ENCODE results near the gene CDKAL1.

CDKAL1 gene

DNA sequence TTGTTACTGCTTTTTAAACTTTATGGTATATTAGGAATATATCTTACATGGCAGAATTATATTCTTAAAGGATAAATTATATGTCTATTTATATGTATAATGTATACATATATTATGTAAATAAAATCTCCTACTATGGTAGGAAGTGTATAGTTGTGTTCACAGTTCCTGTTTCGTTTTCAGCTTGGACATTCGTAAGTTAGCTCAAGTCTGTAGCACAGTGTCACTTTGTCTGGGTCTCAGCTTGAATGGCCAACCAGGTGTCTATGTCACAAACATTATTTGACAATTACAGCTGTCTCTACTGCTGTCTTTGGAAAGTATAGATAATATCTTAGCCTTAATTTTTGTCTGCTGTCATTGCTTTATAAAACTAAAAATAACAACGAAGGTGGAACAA, 303.9 kb downstream of the CDKAL1 start:
- DNase-seq (ENCODE audit: low spot score): no peak

DNA sequence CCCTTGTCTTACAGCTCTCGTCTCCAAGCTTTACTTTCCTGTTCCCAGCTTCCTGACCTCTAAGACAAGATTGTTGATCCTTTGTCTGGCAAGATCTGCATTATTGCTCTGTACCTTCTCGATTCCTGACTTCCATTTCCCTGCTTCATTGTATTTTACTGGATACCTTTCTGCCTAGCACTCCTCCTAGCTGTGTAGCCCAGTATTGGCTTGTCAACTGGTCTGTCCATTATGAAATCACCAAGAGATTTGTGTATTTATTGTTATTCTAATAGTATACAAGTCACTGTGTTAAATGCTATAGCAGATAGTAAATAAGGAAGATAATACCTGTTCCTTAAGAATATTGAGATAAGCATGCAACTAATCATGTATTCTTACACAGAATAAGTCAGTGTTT, 305.4 kb downstream of the CDKAL1 start:
- no peak for DNase-seq (ENCODE audit: low spot score)

GRCh38 chr6:20840675-20841074, 306.4 kb downstream of the CDKAL1 start:
- no peak for DNase-seq (ENCODE audit: low spot score)

GRCh38 chr6:20841806-20842205, 307.5 kb downstream of the CDKAL1 start:
- no peak for DNase-seq (ENCODE audit: low spot score)

GRCh38 chr6:20845592-20845991, 311.3 kb downstream of the CDKAL1 start:
- DNase-seq (ENCODE audit: low spot score): no peak

DNA sequence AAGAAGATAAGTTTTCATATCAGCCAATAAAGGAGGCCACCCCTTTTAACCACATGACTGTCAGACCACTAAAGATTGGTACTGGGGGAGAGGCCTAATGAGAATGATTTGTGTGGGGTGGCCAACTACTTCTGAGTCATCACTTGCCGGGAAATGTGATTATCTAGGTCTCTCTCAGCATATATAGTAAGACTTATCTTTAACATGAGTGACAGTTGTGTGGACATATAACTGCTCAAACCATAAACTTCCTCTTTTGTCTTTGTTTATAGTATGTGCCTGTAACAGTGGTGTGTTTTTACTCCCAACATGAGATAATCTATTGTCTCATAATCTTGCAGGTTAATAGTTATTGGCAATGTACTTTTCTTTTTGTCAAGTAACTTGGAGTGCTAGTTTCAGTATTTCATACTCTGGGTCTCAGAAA, 312.4 kb downstream of the CDKAL1 start:
- no peak for DNase-seq (ENCODE audit: low spot score)

GRCh38 chr6:20847904-20848303, 313.6 kb downstream of the CDKAL1 start:
- DNase-seq (ENCODE audit: low spot score): no peak

GRCh38 chr6:20850686-20851416, 316.6 kb downstream of the CDKAL1 start:
- DNase-seq (ENCODE audit: low spot score): no peak

DNA sequence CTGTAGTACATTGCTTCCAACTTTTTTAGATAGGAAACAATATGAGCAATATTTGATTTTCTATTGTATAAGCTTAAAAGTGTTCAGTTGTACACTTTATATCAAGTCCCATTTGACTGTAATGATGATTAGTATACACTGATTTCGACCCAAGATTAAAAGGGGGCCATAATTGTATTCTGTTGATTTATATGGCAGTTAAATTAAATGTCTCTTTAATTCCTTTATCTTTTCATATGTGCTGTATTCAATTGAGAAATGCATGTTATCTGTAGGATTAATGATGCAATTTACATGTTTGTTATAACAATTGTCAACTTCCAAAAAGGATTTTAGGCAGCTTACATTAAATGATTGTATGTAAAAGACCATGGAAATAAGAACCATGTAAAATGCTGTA, 317.5 kb downstream of the CDKAL1 start:
- DNase-seq (ENCODE audit: low spot score): no peak

GRCh38 chr6:20853828-20854227, 319.6 kb downstream of the CDKAL1 start:
- no peak for DNase-seq (ENCODE audit: low spot score)

GRCh38 chr6:20856681-20857288, 322.5 kb downstream of the CDKAL1 start:
- DNase-seq (ENCODE audit: low spot score): no peak

- no peak for DNase-seq (ENCODE audit: low spot score)
Measured at GRCh38 chr6:20861481-20861880, 327.2 kb downstream of the CDKAL1 start.

DNA sequence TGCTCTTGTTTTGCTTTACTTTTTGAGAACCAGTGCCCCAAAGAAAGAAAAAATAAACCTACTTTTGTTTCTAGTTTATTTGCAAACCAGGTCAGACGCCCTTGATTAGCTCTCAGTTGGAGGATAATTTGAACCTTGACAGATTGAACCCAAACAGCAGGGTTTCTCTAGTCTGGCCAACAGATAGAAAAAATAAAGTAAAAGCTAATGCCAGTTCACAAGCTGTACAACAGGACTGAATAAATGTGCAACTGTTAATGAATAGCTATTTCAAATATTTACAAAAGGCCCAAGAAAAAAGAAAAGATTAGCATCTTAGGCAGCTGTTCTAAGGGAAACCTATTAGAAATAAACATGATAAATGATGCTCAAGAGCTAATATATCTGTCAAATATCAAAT, 331.8 kb downstream of the CDKAL1 start:
- DNase-seq (ENCODE audit: low spot score): no peak

DNA sequence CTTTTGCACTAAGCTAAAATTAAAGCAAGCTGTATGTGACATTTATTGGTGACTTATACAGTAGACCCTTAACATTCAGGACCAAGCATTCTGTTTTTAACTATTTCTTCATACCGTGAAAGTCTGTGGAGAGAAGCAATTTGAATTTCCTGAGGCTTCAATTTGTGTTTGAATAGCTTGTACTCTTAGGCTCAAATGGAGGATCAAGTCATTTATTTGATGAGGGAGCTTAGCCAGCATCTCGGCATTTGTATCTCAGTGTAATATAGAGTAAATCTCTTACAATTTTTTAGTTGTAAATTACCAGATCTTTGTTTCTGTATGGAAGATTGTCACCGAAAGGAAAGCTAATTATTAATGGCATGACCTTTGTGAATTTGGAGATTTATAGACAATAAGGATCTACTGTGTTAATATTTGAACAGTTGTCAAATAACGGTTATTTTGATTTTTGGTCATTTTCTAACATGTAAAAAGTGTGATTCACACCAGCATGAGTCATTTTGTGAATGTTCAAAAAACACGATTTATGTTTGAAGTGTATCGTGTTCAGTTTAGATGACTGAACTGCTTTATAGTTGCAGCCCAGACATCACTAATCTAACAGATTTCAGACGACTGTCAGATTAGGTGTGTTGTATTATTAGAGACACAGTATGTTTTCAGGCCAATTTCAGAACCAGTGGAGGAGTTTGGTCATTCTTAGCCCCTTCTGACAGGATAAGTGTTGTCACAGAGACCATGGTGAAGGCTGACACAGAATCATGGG, 332.9 kb downstream of the CDKAL1 start:
- no peak for DNase-seq (ENCODE audit: low spot score)

DNA sequence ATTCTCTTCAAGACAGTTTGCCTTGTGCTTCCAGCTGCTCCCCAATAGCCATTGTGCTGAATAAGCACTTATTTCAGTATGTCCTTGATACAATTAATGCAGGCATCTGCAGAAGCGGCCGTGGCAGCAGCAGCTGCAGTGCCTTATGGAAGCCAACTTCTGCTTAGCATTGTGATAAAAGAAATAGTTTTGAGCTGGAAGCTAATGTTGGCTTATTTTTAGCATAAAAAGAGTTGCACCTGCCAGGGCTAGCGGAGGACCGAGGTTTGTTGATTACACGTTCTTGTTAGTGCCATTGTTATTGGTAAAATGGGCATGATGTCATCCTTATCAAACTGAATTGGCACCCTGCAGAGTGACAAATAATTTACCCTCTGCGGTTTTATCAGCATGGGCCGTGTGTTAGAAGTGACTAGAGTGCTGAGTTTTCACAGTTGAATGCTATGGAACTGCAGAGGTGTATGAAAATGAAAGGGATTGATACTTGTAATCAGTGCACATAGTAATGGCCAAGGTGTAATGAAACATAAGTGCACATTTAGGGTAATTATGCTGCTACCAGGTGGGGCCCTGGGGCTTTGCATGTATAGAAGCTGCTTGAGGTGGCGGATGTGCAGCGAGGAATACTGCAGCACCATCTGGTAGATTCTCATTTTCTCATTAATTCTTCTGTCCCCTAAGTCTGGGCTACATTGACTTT, 334.3 kb downstream of the CDKAL1 start:
- no peak for DNase-seq (ENCODE audit: low spot score)

GRCh38 chr6:20870021-20870420, 335.8 kb downstream of the CDKAL1 start:
- no peak for DNase-seq (ENCODE audit: low spot score)

DNA sequence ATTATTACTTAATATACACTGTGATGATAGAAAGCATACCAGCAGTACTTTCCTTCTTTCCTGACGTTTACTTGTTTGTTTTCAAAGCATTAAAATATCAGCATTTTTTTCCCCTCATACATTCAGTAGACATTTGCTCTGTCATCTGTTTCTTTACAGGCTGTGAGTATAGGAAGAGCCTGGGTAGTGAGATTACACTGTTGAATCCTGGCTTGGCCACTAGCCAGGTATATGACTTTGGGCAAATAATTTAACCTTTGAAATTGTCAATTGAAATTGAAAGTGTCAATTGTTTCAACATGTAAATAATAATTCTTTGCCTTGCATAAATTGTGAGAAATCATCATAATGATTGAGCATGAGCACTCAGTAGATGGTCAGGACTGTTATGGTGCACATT, 336.2 kb downstream of the CDKAL1 start:
- DNase-seq (ENCODE audit: low spot score): no peak

DNA sequence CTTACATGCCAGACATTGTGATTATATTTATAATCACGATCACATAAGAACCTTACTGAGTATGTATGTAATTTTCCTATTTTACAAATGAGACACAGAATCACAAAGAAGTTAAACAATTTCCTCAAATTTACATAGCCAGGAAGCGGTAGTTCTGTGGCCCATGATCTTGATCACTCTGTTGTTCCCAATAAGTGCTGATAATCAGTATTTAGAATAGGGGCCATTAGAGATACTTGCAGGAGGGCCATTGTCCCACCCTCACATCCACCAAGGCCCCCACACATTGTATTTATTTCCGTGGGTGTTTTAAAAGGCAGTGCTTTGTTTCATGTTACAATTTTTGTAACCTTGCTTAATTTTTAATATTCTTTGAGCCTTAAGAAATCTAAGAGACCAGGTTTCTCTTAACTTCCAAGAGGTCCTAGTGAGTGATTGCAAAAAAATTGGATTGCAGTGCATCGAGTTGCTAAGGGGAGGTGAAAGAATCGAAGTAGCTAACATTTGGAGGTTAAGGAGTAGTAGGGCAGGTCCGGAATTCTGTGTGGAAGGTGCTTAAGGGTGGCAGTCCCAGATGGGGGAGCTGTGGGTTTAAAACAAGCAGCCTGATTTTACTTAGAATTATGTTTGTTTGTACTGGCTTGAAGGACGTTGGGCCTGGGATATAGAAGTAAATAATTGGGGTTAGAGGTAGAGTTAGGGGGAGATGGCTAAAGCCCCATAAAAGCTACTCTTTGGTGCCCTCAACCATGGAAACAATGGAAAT, 339.4 kb downstream of the CDKAL1 start:
- no peak for DNase-seq (ENCODE audit: low spot score)

- no peak for DNase-seq (ENCODE audit: low spot score)
Measured at GRCh38 chr6:20875369-20875963, 341.2 kb downstream of the CDKAL1 start.

GRCh38 chr6:20876036-20876435, 341.8 kb downstream of the CDKAL1 start:
- no peak for DNase-seq (ENCODE audit: low spot score)

GRCh38 chr6:20876561-20876960, 342.3 kb downstream of the CDKAL1 start:
- DNase-seq (ENCODE audit: low spot score): no peak
